ENCODE data around the gene OLFML2A.
A peak's percentile ranks its signal among the peaks of the same experiment; 100 is the strongest.

Gene OLFML2A

DNA sequence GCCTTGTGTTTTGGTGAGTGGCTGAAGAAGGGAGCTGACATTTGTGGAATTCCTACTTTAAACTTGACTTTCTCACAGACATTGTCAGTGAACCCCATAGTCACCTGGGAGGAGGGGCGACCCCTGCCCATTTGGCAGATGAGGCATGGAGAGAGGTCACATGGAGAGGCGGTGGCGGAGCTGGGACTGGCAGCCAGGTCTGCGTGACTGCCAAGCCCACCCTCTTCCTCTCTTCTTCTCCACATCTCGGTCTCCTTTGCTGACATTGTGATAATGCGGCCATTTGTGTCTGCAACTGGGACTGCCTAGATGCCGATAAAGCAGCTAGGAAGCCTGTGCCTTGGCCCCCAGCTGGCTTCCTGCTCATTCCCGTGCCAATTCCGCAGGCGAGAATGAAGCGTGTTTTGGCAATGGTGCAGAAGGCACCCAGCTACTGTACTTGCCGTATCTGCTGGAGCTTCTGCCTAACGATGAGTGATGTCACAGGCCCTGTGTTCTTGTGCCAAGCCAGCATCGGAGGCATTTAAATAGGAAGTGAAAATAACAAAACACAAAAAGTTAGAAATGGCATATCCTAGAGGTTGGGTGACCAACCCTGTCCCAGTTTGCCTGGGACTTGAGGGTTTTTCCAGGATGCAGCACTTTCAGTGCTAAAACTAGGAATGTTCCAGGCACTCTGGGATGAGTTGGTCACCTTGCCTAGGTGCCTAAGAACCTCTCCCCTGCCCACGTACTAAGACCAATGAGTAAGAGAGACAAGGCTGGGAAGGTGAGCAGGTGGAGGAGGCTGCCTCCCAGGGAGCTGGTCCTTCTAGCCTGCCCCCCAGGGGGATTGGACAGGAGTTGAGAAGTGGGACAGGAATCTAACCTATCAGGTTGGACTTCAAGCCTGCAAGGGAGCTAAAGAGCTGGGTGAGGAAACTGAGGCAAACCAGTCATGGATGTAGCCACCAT lies 23.6 kb downstream of the OLFML2A start:
- DNase-seq, result no peak

DNA sequence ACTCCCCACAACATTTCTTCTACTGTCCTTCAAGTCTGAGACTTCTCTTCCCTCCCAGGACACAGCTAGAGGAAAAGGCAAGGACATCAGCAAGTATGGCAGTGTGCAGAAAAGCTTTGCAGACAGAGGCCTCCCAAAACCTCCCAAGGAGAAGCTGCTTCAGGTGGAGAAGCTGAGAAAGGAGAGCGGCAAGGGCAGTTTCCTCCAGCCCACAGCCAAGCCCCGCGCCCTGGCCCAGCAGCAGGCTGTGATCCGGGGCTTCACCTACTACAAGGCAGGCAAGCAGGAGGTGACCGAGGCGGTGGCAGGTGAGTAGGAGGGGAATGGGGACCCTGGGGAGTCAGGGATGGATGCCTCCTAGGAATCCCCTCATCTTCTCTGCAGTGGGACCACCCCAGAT lies 24.4 kb downstream of the OLFML2A start:
- DNase-seq, result no peak

DNA sequence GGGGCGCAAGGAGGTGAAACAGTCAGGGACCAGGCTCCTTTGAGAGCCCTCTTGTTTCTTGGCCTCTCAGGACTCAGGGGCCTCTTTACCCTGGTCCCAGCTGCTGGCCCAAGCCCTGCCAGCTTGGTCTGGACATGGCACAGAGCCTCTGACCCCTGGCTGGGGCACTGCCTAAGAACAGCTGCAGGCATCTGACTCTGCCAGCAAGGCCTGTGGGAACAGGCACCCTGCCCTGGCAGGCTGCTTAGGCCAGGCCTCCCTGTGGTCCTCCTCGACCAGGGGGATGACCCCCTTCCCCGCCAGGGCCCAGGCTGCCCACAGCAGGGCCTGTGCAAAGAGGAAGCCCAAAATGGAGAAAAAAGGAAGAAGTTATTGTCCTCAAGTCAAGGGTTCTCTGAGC lies 25.5 kb downstream of the OLFML2A start:
- no peak for DNase-seq

DNA sequence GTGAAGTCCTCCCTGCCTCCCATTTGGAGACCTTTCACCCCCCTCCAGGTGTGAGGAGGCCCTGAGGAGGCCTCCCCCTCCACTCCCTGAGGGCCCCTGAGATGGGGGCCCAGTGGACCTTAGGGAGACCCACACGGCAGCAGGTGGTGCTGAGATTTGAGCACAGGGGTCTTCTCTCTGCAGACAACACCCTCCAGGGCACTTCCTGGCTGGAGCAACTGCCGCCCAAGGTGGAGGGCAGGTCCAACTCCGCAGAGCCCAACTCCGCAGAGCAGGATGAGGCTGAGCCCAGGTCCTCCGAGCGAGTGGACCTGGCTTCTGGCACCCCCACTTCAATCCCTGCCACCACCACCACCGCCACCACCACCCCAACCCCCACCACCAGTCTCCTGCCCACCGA lies 27.0 kb downstream of the OLFML2A start:
- no peak for DNase-seq

DNA sequence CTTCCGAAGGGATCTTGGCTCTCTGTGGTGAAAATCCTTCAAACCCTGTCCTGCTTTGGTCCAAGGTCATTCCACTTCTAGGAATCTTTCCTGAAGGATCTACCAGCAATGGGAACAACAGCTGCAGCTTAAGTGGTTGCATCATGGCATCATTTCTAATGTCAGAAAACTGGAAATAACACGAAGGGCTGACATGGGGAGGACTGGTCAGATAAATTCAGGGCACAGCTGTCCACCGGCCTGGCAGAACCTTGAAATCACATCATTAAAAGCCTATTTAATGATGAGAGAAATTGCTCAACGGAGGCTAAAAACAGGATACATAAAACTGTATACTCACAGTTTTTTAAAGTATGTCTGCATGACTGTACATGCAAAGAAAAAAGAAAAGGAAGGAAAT lies 28.3 kb downstream of the OLFML2A start:
- DNase-seq, result no peak

DNA sequence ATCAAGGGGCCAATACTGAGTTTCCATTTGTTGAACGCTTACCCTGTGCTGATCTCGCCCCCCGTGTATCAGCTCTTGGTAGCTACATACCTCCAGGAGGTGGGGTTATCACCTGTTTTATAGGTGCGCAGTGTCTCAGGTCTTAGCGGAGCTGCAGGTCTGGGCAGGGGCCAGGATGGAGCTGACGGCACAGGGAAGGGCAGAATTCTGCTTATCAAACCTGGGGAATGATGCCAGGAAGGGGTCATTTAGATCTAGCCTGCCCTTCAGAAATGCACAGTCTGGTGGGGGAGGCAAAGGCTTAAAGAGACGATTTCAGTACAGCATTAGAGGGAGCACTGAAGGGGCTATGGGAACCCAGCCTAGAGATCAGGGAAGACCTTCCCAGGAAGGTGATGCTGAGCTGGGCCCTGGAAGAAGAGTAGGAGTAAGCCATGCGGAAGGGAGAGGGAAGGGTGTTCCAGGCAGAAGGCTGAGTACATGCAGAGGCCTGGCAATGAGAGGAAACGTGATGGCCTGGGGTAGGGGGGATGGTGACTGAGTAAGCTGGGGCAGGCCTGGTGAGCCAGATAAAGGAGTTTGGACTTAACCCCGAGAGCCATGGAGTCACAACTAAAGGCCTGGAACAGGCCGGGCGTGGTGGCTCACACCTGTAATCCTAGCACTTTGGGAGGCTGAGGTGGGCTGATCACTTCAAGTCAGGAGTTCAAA lies 31.5 kb downstream of the OLFML2A start:
- DNase-seq, result no peak

DNA sequence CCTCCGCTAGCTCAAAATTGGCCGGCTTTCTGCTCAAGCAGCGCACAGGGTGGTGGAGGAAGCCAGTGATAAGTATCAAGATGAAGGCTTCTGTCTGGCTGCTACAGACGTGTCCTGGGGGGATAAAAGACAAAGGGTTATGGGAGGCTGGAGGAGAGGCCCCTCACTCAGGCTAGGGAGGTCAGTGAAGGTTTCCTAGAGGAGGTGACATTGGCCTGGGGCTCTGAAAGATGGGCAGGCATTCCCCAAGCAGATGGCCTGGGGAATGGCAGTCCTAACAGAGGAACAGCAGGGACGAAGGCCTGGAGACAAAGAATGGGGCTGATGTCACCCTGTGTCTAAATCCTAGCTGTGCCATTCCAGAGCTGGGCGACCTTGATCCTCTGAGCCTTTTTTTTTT lies 32.3 kb downstream of the OLFML2A start:
- no peak for DNase-seq

DNA sequence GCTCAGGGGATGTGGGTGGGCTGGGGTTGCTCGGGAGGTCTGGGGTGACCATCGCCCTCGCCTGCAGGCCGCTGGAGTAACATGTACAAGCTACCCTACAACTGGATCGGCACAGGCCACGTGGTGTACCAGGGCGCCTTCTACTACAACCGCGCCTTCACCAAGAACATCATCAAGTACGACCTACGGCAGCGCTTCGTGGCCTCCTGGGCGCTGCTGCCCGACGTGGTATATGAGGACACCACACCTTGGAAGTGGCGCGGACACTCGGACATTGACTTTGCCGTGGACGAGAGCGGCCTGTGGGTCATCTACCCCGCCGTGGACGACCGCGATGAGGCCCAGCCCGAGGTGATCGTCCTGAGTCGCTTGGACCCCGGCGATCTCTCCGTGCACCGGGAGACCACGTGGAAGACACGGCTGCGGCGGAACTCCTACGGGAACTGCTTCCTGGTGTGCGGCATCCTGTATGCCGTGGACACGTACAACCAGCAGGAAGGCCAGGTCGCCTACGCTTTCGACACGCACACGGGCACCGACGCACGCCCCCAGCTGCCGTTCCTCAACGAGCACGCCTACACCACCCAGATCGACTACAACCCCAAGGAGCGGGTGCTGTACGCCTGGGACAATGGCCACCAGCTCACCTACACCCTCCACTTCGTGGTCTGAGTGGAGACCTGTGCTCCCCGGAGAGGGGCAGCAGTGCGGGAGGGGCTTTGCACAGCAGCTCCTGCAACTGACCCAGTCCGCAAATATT lies 33.0 kb downstream of the OLFML2A start:
- no peak for DNase-seq

DNA sequence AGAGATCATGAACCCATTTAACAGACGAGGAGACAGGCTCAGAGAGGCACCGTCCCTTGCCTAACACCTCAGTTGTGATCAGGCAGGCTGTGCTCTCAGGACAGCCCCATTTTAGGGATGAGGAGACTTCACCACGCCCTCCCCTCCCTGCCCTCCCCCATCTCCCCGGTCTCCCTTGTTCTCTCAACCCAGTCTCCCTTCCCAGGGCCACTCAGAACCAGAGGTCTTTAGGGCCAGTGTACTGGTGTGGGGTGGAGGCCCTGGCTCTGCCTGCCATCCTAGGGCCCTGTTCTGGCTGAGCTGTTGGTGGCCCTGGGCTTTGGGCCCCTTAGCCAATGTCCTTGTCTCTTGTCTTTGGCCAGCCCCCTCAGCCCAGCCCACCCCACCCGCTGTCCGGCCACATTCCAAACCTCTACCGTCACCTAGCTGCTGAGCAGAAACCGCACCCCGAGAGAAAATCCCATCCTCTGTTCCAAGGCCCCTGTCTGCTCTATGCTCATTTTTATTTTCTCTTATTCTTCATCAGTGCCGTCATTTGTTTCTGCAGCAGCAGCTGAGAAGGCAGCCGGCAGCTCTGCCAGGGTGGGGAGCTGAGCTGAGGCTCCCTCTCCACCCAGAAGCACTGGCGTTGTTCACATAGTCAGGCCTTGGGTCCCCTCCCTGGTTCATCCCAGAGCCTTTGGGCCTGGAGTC lies 33.9 kb downstream of the OLFML2A start:
- peak; percentile 72 for DNase-seq

DNA sequence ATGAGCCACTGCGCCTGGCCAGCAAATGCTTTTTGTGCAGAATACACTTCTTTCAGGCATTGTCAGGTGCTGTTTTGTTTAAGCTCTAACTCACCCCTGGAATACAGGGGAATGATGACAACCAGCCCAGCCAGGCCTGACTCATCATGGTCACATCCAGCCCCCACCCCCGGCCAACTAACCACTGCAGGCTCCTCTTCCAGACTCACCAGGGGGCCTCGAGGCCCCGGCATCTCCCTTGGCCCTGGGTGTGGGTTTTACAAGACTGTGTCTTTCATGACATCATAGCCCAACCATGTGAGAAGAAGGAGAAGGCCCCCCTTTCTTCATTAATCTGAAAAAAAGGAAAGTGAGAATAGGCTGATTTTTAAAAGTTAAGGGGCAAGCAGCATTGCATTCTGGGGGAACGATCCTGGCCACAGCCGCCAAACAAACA lies 35.5 kb downstream of the OLFML2A start:
- DNase-seq, result peak; percentile 75

DNA sequence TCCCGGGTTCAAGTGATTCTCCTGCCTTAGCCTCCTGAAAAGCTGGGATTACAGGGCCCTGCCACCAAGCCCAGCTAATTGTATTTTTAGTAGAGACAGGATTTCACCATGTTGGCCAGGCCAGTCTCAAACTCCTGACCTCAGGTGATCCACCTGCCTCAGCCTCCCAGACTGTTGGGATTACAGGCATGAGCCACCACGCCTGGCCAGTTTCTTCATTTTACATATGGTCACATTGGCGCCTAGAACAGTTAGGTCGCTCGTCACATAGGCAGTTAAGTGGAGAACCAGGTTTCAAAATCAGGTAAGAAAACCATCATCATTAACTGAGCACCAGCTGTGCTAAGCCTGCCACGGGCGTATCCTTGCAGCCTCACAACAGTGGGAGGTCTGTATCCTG lies 36.1 kb downstream of the OLFML2A start:
- DNase-seq, result no peak

DNA sequence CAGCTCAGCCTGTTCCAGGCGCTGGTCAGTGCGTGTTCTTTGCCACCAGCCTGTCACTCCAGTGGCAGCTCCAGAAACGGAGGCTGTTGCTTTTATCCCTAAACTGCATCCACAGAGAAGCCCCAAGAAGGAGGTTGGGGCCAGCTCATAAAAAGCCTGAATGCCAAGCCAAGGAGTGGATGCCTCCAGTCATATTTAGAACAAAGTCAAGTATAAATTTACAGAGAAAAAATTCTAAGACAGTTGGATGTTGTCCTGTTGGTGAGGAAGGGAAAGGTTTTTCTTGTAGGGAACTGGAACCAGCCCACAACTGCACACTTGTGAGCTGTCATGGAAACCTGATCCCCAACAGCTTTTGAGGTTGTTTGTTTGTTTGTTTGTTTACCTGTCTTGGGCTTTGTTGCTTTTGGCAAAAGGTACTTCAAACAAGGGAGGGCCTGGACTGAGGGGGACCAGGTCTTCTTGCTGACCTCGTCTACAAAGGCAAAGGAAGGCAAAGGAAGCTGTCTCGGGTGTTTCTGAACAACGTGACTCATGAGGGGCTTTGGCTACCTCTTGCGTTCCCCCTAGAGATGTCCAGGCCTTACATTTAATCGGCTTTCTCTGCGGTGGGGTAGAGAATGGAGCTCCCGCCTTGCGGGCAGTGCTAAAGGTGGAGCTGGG lies 36.7 kb downstream of the OLFML2A start:
- DNase-seq, result no peak

DNA sequence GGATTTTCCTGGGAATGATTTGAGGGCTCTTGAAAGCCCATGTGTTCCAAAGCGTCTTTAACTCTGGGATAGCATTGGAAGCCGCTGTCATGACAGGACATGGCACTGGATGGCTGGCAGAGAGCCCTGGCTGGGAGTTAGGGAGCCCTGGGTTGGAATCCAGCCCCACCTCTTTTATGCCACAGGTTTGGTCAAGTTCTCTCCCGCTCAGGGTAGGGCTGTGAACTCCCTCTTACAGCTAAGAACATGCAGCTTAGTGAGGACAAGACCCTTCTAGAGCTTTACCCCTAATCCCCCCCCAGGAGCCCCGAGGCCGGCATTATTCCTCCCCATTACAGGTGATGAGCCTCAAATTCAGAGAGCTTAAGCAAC lies 37.2 kb downstream of the OLFML2A start:
- no peak for DNase-seq

DNA sequence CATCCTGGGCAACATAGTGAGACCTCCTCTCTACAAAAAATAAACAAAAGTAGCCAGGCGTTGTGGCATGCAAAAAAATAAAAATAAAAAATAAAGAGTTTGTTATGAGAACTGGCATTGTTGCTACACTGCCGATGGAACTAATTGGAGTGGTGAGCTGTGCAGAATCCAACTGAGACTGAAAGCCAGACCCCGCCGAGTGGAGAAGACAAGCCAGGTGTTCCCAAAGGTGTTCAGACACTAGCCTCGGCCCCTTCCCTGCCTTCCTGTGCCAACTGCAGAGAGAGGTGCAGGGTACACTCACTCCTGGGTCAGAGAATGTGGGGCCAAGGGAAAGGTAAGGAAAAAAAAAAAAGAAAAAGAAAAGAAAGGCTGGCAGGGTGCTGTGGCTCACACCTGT lies 38.7 kb downstream of the OLFML2A start:
- DNase-seq, result no peak

DNA sequence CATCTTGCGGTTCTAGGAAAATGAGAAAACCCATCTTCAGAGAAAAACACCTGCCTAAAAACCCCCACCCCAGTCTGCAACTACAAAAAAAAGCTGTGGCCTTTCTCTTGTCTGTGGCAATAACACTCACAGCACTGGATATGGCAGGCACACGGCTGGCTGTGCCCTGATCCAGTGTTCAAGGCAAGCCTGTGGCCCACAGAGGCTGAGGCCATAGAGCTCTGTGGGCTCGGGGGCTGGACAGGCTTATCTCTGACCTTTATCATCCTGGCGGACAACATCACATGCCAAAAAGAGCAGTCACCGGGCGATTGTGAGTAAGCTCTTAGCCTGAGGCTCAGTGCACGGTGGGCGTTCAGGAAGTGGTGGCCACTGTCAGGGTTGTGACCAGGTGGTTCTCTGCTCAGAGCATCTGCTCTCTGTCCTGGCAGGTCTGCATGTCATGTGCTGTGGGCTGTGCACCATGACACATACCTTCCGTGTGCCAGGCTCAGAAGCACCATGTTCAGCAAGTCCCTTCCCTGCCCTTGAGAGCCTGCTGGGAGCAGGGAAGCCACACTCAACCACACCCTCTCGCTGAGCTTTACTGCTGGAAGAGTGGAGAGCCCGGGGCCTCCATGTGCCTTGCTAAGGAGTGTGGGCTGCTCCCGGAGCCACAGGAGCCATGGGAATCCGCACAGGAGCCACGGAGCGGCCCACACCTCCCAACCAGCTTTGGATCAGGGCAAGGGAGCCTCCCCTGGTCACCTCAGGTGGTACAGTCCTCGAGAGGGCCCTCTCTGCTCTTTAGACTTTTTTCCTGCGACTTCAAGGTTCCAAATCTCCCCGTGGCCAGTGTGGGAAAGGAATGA lies 41.7 kb downstream of the OLFML2A start:
- no peak for DNase-seq

DNA sequence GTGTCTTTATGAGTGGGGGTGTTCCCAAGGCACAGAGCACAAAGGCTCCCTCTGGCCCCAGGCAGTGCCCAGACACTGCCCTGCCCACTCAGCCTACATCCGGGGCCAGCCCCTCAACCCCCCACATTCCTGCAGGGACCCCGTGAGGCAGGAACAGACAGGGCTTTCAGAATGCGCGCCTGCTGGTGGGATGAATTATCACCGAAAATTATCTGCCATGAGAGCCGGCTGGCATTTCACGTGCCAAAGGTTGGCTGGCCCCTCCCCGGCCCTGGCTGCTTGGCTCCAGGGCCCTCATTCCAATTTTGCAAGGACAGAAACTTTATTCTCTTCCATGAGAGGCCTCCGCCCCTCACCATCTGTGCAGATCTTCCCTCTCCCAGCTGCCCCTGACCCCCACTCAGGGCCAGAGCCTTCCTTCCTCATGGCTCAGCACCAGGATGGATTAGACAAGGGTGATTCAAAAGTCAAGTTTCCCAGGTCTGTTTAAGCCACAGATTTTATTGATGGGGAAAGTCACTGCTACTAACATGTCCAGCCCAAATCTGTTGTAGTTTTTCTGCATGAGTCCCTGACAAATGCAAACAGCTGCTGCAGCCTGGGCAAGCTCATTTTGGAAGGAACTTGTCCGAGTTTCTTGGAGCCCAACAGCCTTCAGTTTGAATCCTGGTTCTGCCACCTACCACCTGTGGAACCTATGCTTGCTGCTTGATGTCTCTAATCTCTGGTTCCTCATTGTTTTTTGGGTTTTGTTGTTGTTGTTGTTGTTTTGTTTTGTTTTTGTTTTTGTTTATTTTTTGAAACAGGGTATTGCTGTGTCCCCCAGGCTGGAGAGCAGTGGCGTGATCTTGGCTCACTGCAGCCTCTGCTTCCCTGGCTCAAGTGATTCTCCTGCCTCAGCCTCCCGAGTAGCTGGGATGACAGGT lies 44.0 kb downstream of the OLFML2A start:
- no peak for DNase-seq

DNA sequence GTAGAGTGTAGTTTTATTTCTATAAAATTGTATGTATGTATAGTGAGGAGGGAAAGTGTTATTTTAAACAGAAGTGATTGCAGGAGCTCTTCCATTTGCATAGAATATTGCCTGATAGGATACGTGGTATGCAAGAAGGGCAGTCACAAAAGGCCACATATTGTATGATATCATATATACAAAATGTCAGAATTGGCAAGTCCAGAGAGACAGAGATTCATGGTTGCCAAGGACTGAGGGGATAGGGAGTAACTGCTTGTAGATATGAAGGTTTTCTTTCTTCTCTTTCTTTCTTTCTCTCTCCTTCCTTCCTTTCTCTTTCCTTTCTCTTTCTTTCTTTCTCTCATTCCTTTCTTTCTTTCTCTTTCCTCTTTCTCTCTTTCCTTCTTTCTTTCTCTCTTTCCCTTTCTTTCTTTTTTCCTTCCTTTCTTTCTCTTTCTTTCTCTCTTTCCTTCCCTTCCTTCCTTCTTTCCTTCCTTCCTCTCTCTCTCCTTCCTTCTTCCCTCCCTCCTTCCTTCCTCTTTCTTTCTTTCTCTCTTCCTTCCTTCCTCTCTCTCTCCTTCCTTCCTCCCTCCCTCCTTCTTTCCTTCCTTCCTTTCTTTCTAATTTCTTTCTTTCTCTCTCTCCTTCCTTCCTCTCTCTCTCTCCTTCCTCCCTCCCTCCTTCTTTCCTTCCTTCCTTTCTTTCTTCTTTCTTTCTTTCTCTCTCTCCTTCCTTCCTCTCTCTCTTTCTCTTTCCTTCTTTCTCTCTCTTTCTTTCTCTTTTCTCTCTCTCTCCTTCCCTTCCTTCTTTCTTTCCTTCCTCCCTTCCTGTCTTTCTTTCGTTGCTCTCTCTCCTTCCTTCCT lies 51.8 kb downstream of the OLFML2A start:
- DNase-seq, result no peak

DNA sequence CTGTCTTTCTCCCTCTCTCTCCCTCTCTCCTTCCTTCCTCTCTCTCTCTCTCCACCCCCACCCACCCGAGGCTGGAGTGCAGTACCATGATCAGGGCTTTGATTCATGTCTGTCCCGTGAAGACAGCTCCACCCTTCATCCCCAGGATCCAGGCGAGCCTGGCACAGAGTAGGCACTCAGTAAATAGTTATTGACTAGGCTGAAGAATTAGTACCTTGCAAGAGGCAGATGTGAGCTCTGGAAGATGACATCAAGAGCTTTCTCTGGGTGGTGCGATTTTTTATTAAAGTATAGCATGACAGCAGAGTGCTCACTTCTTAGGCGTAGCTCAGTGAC lies 52.4 kb downstream of the OLFML2A start:
- DNase-seq, result no peak

DNA sequence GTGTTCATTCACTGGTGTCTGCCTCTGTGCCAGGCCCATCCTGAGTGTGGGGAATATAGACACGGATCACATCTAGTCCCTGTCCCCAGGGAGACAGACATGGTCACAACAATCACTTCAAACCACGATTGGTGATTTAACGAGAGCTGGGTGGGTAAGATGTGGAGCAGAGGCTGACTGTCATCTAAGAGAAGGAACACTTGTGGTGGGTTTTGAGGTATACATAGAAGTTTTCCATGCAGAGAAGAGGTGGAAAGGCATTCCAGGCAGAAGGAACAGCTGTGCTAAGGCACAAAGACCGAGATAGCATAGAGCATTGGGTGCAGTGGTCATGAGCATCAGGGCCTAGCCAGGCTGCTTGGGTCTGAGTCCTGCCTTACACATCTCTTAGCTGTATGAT lies 53.7 kb downstream of the OLFML2A start:
- no peak for DNase-seq
